Activated naive CD4-positive, alpha-beta T cell treated with anti-CD3 and anti-CD28 coated beads, Interleukin-2, amount 50 U/mL, for 24 hours (primary cell): Measurements from ENCODE around the gene XKR3.
"Not testable (repeated sequence)": the region's sequence is repeated elsewhere in the genome, so short reads cannot be mapped to it uniquely, and the experiment has no call there.

Experiments used
- H3K27ac Mint-ChIP-seq: one replicate; pipeline ENCODE4 v1.8.0; 2021; ENCODE audit warnings: mild to moderate bottlenecking, mixed read lengths
- H3K27me3 Mint-ChIP-seq: one replicate; pipeline ENCODE4 v1.8.0; 2021; ENCODE audit warnings: mixed read lengths
- H3K36me3 Mint-ChIP-seq: one replicate; pipeline ENCODE4 v1.8.0; 2021; ENCODE audit warnings: mixed read lengths
- H3K4me1 Mint-ChIP-seq: one replicate; pipeline ENCODE4 v1.8.0; 2021; ENCODE audit warnings: mixed read lengths
- H3K4me3 Mint-ChIP-seq: one replicate; pipeline ENCODE4 v1.8.0; 2021; ENCODE audit warnings: mild to moderate bottlenecking, mixed read lengths
- H3K9me3 Mint-ChIP-seq: one replicate; pipeline ENCODE4 v1.8.0; 2021; ENCODE audit warnings: mixed read lengths

The XKR3 gene

DNA sequence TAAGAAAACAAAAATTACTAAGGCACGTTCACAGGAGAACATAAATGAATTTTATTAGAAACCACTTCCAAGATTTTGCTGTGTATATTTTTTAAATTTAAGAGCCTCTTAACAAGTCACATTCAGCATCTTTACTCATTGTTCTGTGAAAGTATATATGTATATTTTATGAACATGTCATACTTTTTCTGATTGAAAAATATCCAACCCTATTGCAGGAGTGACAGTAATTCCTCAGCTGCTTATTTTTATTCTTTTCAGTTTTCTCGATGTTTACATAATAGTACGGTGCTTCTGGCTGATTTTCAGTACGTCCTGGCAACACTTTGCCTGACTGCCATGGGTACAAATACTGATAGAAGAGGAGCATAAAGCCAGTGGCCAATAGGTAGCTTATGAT is 41.8 kb downstream of the XKR3 start:
- H3K27me3 Mint-ChIP-seq, result peaks cover 18% of the 10 kb centered on the region
- H3K27ac Mint-ChIP-seq, result no peak overlapping the region
- no peak overlapping the region for H3K4me3 Mint-ChIP-seq
- H3K4me1 Mint-ChIP-seq, result no peaks in the 10 kb centered on the region
- H3K9me3 Mint-ChIP-seq, result no peaks in the 10 kb centered on the region
- H3K36me3 Mint-ChIP-seq, result no peaks in the 10 kb centered on the region

GRCh38 chr22:16781764-16782329 is 43.4 kb downstream of the XKR3 start:
- H3K36me3 Mint-ChIP-seq, result no peaks in the 10 kb centered on the region
- H3K4me3 Mint-ChIP-seq, result no peak overlapping the region
- no peaks in the 10 kb centered on the region for H3K9me3 Mint-ChIP-seq
- no peak overlapping the region for H3K27ac Mint-ChIP-seq
- H3K4me1 Mint-ChIP-seq, result no peaks in the 10 kb centered on the region
- peaks cover 19% of the 10 kb centered on the region for H3K27me3 Mint-ChIP-seq

GRCh38 chr22:16781074-16781763 is 44.0 kb downstream of the XKR3 start:
- no peaks in the 10 kb centered on the region for H3K9me3 Mint-ChIP-seq
- H3K27me3 Mint-ChIP-seq, result peaks cover 16% of the 10 kb centered on the region
- no peak overlapping the region for H3K27ac Mint-ChIP-seq
- H3K4me3 Mint-ChIP-seq, result no peak overlapping the region
- H3K4me1 Mint-ChIP-seq, result no peaks in the 10 kb centered on the region
- H3K36me3 Mint-ChIP-seq, result no peaks in the 10 kb centered on the region

DNA sequence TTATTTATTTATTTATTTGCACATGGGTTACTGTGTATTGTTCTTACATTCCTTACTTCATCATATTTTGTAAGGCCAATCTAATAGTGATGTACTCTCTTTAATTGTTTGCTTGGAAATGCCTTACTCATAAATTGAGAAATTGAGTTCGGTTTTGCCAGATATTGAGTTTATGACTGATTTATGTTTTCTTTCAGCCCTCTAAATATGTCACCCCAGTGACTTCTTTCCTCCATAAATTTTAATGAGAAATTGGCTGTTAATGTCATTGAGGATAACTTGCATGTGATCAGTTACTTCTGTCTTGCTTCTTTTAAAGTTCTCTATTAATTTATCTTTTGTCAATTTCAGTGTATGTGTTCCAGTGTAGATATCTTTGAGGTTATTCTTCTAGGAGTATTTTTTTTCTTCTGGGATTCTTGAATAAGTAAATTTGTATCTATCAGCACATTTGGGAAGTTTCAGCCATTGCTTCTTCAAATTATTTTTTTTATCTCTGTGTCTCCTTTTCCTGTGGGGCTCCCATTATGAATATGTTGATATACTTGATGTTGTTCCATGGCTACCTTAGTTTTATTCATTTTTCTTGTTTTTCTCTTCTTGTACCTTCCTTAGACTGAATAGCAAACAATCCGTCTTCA is 47.8 kb downstream of the XKR3 start:
- Mint-ChIP-seq H3K4me3 (no peak overlapping the region), H3K36me3 (no peaks in the 10 kb centered on the region)

DNA sequence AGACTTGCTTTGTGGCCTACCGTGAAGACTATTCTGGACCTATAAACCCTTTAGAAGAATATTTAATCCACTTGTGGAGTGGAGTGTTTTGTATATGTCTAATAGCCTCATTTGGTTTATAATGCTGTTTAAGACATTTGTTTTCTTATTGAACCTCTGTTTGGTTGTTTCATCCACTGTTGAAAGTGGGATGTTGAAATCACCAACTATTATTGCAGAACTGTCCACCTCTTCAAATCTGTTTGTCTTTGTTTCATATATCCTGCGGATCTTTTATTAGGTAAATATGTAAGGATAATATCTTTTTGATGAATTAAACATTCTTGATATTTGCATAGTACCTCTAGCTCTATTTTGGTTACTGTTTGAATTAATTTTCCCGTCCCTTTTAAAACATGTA is 49.1 kb downstream of the XKR3 start:
- peaks cover 4% of the 10 kb centered on the region for H3K27me3 Mint-ChIP-seq
- no peak overlapping the region for H3K4me3 Mint-ChIP-seq
- H3K36me3 Mint-ChIP-seq, result no peaks in the 10 kb centered on the region
- H3K9me3 Mint-ChIP-seq, result peaks cover 6% of the 10 kb centered on the region
- no peak overlapping the region for H3K27ac Mint-ChIP-seq
- no peaks in the 10 kb centered on the region for H3K4me1 Mint-ChIP-seq

More for the DNA sequence above, 47.8 kb downstream of the XKR3 start:
- Mint-ChIP-seq H3K4me1 (no peaks in the 10 kb centered on the region), H3K27ac (no peak overlapping the region), H3K27me3 (peaks cover 8% of the 10 kb centered on the region), H3K9me3 (peaks cover 6% of the 10 kb centered on the region)

GRCh38 chr22:16774911-16775500 is 50.2 kb downstream of the XKR3 start:
- Mint-ChIP-seq H3K36me3 (no peaks in the 10 kb centered on the region), H3K27me3 (peaks cover 4% of the 10 kb centered on the region), H3K4me3 (no peak overlapping the region), H3K27ac (no peak overlapping the region), H3K9me3 (peaks cover 6% of the 10 kb centered on the region), H3K4me1 (no peaks in the 10 kb centered on the region)

- H3K4me3 Mint-ChIP-seq, H3K4me1 Mint-ChIP-seq, H3K36me3 Mint-ChIP-seq, H3K27me3 Mint-ChIP-seq, H3K9me3 Mint-ChIP-seq, H3K27ac Mint-ChIP-seq: not testable (repeated sequence)
Observed at GRCh38 chr22:16771569-16771968, 53.6 kb downstream of the XKR3 start.

GRCh38 chr22:16767927-16768326 is 57.3 kb downstream of the XKR3 start:
- not testable (repeated sequence) for H3K36me3 Mint-ChIP-seq

GRCh38 chr22:16762224-16762623 is 63.0 kb downstream of the XKR3 start:
- peaks cover 13% of the 10 kb centered on the region for H3K9me3 Mint-ChIP-seq
- not testable (repeated sequence) for H3K27ac Mint-ChIP-seq, H3K4me3 Mint-ChIP-seq, H3K4me1 Mint-ChIP-seq, H3K27me3 Mint-ChIP-seq, H3K36me3 Mint-ChIP-seq

More at GRCh38 chr22:16767927-16768326, 57.3 kb downstream of the XKR3 start:
- not testable (repeated sequence) for H3K4me1 Mint-ChIP-seq, H3K4me3 Mint-ChIP-seq, H3K27me3 Mint-ChIP-seq, H3K27ac Mint-ChIP-seq
- H3K9me3 Mint-ChIP-seq, result peaks cover 13% of the 10 kb centered on the region

DNA sequence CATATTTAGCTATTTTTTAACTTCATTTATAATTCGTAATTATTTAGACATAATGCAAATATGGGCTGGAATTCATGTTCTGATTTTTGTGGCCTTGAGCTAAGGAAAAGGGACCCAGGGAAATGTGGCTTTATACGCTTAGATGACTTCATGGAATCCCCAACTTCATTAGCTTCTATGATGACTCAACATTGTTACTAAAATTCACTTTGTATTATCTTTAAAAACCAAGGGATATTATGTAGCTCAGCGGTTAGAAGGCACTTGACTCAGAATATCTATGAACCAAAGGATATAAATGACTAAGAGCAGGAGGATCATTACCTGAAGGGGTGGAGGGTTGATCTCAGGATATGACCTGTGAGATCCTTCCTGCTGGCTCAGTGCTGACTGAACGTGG is 64.8 kb downstream of the XKR3 start:
- H3K27me3 Mint-ChIP-seq, H3K4me3 Mint-ChIP-seq, H3K9me3 Mint-ChIP-seq, H3K36me3 Mint-ChIP-seq, H3K4me1 Mint-ChIP-seq, H3K27ac Mint-ChIP-seq: not testable (repeated sequence)

GRCh38 chr22:16749282-16749681 is 75.9 kb downstream of the XKR3 start:
- not testable (repeated sequence) for H3K9me3 Mint-ChIP-seq, H3K4me1 Mint-ChIP-seq, H3K27ac Mint-ChIP-seq, H3K4me3 Mint-ChIP-seq, H3K27me3 Mint-ChIP-seq, H3K36me3 Mint-ChIP-seq

DNA sequence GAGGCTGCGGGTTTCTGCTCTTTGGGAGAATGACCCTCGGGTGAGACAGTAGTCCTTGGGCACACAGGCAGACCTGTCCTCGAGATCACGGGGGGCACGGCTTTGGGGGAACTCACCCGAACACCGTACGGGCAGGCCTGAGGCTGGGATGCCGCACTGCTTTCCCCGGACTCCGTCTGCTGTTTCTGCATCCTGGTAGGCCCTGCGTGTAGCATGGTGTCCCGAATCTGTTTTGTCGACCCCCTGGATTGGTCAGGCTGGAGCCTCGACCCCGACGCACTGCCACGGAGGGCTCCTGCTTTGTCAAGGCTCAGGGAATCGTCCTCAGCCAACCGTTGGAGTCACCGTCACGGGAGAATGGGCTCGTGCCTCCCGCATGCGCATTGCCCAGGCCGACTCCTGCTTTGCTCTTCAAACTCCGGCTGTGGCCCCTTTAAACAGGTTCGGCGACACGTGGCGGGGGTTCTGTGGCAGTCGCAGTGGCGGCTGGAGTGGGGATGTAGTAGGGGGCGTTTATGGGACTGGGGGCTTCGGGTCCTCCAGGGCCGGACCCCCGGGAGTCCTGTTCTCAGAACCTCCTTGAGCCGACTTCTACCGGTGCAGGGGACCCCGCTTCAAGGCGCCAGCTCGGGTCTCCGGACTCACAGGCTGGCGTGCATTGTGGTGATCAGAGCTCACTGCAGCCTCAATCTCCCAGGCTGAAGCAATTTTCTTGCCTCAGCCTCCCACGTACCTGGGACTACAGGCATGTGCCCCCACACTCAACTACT is 76.9 kb downstream of the XKR3 start:
- not testable (repeated sequence) for H3K27me3 Mint-ChIP-seq, H3K9me3 Mint-ChIP-seq, H3K4me3 Mint-ChIP-seq, H3K36me3 Mint-ChIP-seq, H3K27ac Mint-ChIP-seq, H3K4me1 Mint-ChIP-seq

GRCh38 chr22:16747266-16748159 is 77.7 kb downstream of the XKR3 start:
- not testable (repeated sequence) for H3K27ac Mint-ChIP-seq, H3K36me3 Mint-ChIP-seq, H3K9me3 Mint-ChIP-seq, H3K4me1 Mint-ChIP-seq, H3K27me3 Mint-ChIP-seq, H3K4me3 Mint-ChIP-seq

- H3K4me1 Mint-ChIP-seq, H3K4me3 Mint-ChIP-seq, H3K27me3 Mint-ChIP-seq, H3K9me3 Mint-ChIP-seq, H3K27ac Mint-ChIP-seq, H3K36me3 Mint-ChIP-seq: not testable (repeated sequence)
Observed at GRCh38 chr22:16734271-16734670, 90.9 kb downstream of the XKR3 start.
